IMR-90 (cell line): ENCODE measurements around the gene MSN. TPM values are rescaled to one million over a fixed set of nuclear protein-coding genes. Genes with fewer than 3 reads are reported as not detected.

ENCODE experiments used
- ATAC-seq: fragments of 200-7000 bp; cut with Tn5 transposase; 2 replicates; pipeline ENCODE4 v1.9.1; 2020; ENCODE audit warnings: low read depth, mild to moderate bottlenecking, moderate library complexity
- BruUV-seq: library from RNA; stranded (reverse); fragments of 400-500 nt; replicated peaks from 2 replicates; lab custom pipeline; 2021; lab: Mats Ljungman, UMichigan
- CTCF ChIA-PET: fragments of 300-600 bp; formaldehyde crosslinking; extraction: SDS; loops from one replicate; lab custom pipeline; 2021; ENCODE audit warnings: antibody characterized with exemption; lab: Yijun Ruan, JAX
- POLR2A ChIA-PET: fragments of 300-600 bp; sonication (Branson Sonifier 250); formaldehyde crosslinking; loops from one replicate; lab custom pipeline; 2022; ENCODE audit warnings: antibody characterized with exemption; ENCODE audit not compliant: unreplicated experiment; lab: Charles Lee
- DNase-seq: peaks from one replicate; pipeline ENCODE4 v3.0.0; 2013
- H2AFZ ChIP-seq: replicated peaks from 2 replicates; pipeline ENCODE3; 2013; ENCODE audit warnings: low read length, mild to moderate bottlenecking; ENCODE audit not compliant: poor library complexity
- H2AK5ac ChIP-seq: 2 replicates; pipeline ENCODE4 v1.6.1; 2013; ENCODE audit warnings: low read depth, low read length, inconsistent platforms
- H2AK9ac ChIP-seq: replicated peaks from 2 replicates; pipeline ENCODE3; 2013; ENCODE audit warnings: mild to moderate bottlenecking, low read depth, low read length, moderate library complexity; ENCODE audit not compliant: poor library complexity
- H2BK120ac ChIP-seq: 2 replicates; pipeline ENCODE4 v1.6.1; 2013; ENCODE audit warnings: low read depth, low read length, inconsistent platforms
- H2BK15ac ChIP-seq: 3 replicates; pipeline ENCODE4 v1.6.1; 2013; ENCODE audit warnings: low read depth, low read length, inconsistent platforms
- H2BK20ac ChIP-seq: 2 replicates; pipeline ENCODE4 v1.6.1; 2013; ENCODE audit warnings: low read depth, mild to moderate bottlenecking, inconsistent platforms, low read length, moderate library complexity
- H2BK5ac ChIP-seq: 2 replicates; pipeline ENCODE4 v1.6.1; 2013; ENCODE audit warnings: mild to moderate bottlenecking, low read depth, low read length, inconsistent platforms; ENCODE audit not compliant: poor library complexity, severe bottlenecking
- H3K14ac ChIP-seq: replicated peaks from 2 replicates; pipeline ENCODE4 v1.6.1; 2013; ENCODE audit warnings: low read depth, low read length, inconsistent platforms
- H3K18ac ChIP-seq: 2 replicates; pipeline ENCODE4 v1.6.1; 2013; ENCODE audit warnings: low read depth, low read length, control low read depth
- H3K23ac ChIP-seq: 2 replicates; pipeline ENCODE4 v1.6.1; 2013; ENCODE audit warnings: low read depth, low read length, inconsistent platforms
- H3K27ac ChIP-seq: 2 replicates; pipeline ENCODE4 v1.5.1; 2013; ENCODE audit warnings: mild to moderate bottlenecking, control low read depth, low read length; ENCODE audit not compliant: insufficient read depth
- H3K27me3 ChIP-seq: 2 replicates; pipeline ENCODE4 v1.6.1; 2013; ENCODE audit warnings: low read length; ENCODE audit not compliant: control insufficient read depth, insufficient read depth
- H3K36me3 ChIP-seq: 2 replicates; pipeline ENCODE4 v1.6.1; 2013; ENCODE audit warnings: low read length, mixed read lengths; ENCODE audit not compliant: control insufficient read depth, insufficient read depth
- H3K4ac ChIP-seq: 2 replicates; pipeline ENCODE4 v1.6.1; 2013; ENCODE audit warnings: low read depth, low read length, inconsistent platforms
- H3K4me1 ChIP-seq: 2 replicates; pipeline ENCODE4 v1.6.1; 2013; ENCODE audit warnings: low read length, mixed read lengths; ENCODE audit not compliant: control insufficient read depth, insufficient read depth
- H3K4me2 ChIP-seq: 2 replicates; pipeline ENCODE4 v1.6.1; 2013; ENCODE audit warnings: low read depth, mild to moderate bottlenecking, control low read depth, low read length, moderate library complexity
- H3K4me3 ChIP-seq: 2 replicates; pipeline ENCODE4 v1.5.1; 2013; ENCODE audit warnings: low read depth, mild to moderate bottlenecking, control low read depth, low read length, moderate library complexity; ENCODE audit not compliant: insufficient read depth
- H3K56ac ChIP-seq: 2 replicates; pipeline ENCODE4 v1.6.1; 2013; ENCODE audit warnings: low read length, inconsistent platforms; ENCODE audit not compliant: insufficient read depth; ENCODE audit errors: extremely low read depth
- H3K79me1 ChIP-seq, 2 experiments: 2 replicates each; pipeline ENCODE4 v1.6.1; 2013; ENCODE audit warnings: low read length in 2 of 2, inconsistent platforms in 1 of 2, low read depth in 1 of 2
- H3K9ac ChIP-seq: 2 replicates; pipeline ENCODE4 v1.6.1; 2013; ENCODE audit warnings: low read depth, low read length, control low read depth
- H3K9me1 ChIP-seq: 2 replicates; pipeline ENCODE4 v1.6.1; 2013; ENCODE audit warnings: low read length, inconsistent platforms; ENCODE audit not compliant: insufficient read depth
- H3K9me3 ChIP-seq: 2 replicates; pipeline ENCODE4 v1.6.1; 2013; ENCODE audit warnings: low read length; ENCODE audit not compliant: control insufficient read depth, insufficient read depth
- H4K20me1 ChIP-seq: 2 replicates; pipeline ENCODE4 v1.6.1; 2013; ENCODE audit warnings: low read length, inconsistent platforms; ENCODE audit not compliant: insufficient read depth
- H4K5ac ChIP-seq: 2 replicates; pipeline ENCODE4 v1.6.1; 2013; ENCODE audit warnings: mild to moderate bottlenecking, low read depth, low read length, control low read depth
- H4K8ac ChIP-seq, 2 experiments: 2 replicates each; pipeline ENCODE4 v1.6.1; 2013; ENCODE audit warnings: low read depth in 2 of 2, low read length in 2 of 2, control low read depth in 1 of 2, inconsistent platforms in 1 of 2
- H4K91ac ChIP-seq: 2 replicates; pipeline ENCODE4 v1.6.1; 2013; ENCODE audit warnings: low read depth, low read length, inconsistent platforms; ENCODE audit not compliant: insufficient read depth
- BHLHE40 ChIP-seq: fragments of 150-350 bp; IDR thresholded peaks from 2 replicates; pipeline ENCODE4 v1.6.1; 2016; ENCODE audit warnings: mild to moderate bottlenecking, low read depth, low read length
- CEBPB ChIP-seq: IDR thresholded peaks from 2 replicates; pipeline ENCODE4 v1.6.1; 2012; ENCODE audit warnings: low read depth, low read length, improper control_type of control experiment
- FOS ChIP-seq: fragments of 150-350 bp; IDR thresholded peaks from 2 replicates; pipeline ENCODE4 v1.6.1; 2016; ENCODE audit warnings: low read depth, low read length
- MAFK ChIP-seq: IDR thresholded peaks from 2 replicates; pipeline ENCODE4 v1.6.1; 2012; ENCODE audit warnings: low read depth, low read length, improper control_type of control experiment
- MAZ ChIP-seq: IDR thresholded peaks from 2 replicates; pipeline ENCODE4 v1.6.1; 2012; ENCODE audit warnings: low read depth, mild to moderate bottlenecking, low read length, improper control_type of control experiment, moderate library complexity, borderline replicate concordance
- NFE2L2 ChIP-seq: fragments of 150-350 bp; IDR thresholded peaks from 2 replicates; pipeline ENCODE4 v1.6.1; 2016; ENCODE audit warnings: low read depth, mild to moderate bottlenecking, low read length
- POLR2A ChIP-seq: IDR thresholded peaks from 2 replicates; pipeline ENCODE4 v1.6.1; 2012; ENCODE audit warnings: mild to moderate bottlenecking, low read depth, low read length
- RCOR1 ChIP-seq: IDR thresholded peaks from 2 replicates; pipeline ENCODE4 v1.6.1; 2012; ENCODE audit warnings: mild to moderate bottlenecking, low read length, improper control_type of control experiment; ENCODE audit not compliant: insufficient replicate concordance
- RFX5 ChIP-seq: IDR thresholded peaks from 2 replicates; pipeline ENCODE4 v1.8.0; 2012; ENCODE audit warnings: low read depth, mild to moderate bottlenecking, low read length, moderate library complexity
- WGBS, 2 experiments: methylation state at CpG; one replicate each; pipeline versions ENCODE4 v1.1.5 to v1.1.7; 2013; ENCODE audit warnings: missing lambda C conversion rate in 2 of 2; ENCODE audit not compliant: insufficient read length in 1 of 2; ENCODE audit errors: extremely low coverage in 2 of 2; 5-methylcytosine and 5-hydroxymethylcytosine counted together
- dilution Hi-C: fragments of 300-500 bp; cut with HindIII; formaldehyde crosslinking; loops from one replicate; pipeline ENCODE4 v1.14.3; 2018; ENCODE audit warnings: low sequenced_read_pairs; ENCODE audit not compliant: unreplicated experiment
- in situ Hi-C: fragments of 300-500 bp; cut with MboI; formaldehyde crosslinking; loops from 3 replicates; pipeline ENCODE4 v1.14.3; 2019; ENCODE audit warnings: low sequenced_read_pairs, inconsistent platforms, mixed read lengths
- intact Hi-C: fragments of 100-400 bp; cut with micrococcal nuclease; formaldehyde crosslinking; loops from 2 replicates; pipeline ENCODE4 v1.10.0; 2022
- polyA plus RNA-seq, 3 experiments: library from polyadenylated mRNA; depleted of rRNA; stranded (reverse); fragments of >200 nt; gene quantifications; 2 replicates each; pipeline ENCODE4 v1.2.3, GENCODE V29; 2012; ENCODE audit warnings: low replicate concordance in 1 of 3
- total RNA-seq: library from RNA; depleted of rRNA; stranded (reverse); fragments of >200 nt; gene quantifications from 2 replicates; pipeline ENCODE4 v1.2.3, GENCODE V29; 2012
- TF ChIP-seq, protein P1 (sequence below): fragments of 150-350 bp; IDR thresholded peaks from 2 replicates; pipeline ENCODE4 v1.6.1; 2017; ENCODE audit warnings: mild to moderate bottlenecking, antibody characterized with exemption, low read length, low read depth
- TF ChIP-seq, protein P2 (sequence below): fragments of 150-350 bp; IDR thresholded peaks from 2 replicates; pipeline ENCODE4 v1.6.1; 2016; ENCODE audit warnings: low read depth, mild to moderate bottlenecking, low read length, moderate library complexity, borderline replicate concordance
- TF ChIP-seq, protein P3 (sequence below): conservative IDR thresholded peaks from 2 replicates; pipeline ENCODE4 v1.5.1; 2012; ENCODE audit warnings: mild to moderate bottlenecking, low read depth, low read length, improper control_type of control experiment

The MSN gene
- total and polyA plus RNA-seq, 2 of the 4 experiments (the other 2 are of a cell fraction): 422 to 619 TPM

DNA sequence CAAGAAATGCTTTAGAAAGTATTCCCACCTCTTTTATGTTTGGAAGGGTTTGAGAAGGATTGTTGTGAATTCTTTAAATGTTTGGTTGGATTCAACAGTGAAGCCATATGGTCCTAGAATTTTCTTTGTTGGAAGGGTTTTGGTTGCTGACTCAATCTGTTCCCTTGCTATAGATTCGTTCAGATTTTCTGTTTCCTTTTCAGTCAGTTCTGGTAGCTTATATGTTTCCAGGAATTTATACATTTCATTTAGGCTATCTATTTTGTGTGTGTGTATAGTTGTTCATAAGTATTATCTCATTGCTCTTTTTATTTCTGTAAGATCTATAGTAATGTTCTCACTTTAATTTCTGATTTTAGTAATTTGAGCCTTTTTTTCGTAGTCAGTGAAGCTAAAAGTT, 114.4 kb downstream of the MSN start:
- no peak overlapping the region for H3K4me2 ChIP-seq
- no peak overlapping the region for H4K5ac ChIP-seq
- H3K9me3 ChIP-seq: no peaks in the 10 kb centered on the region
- H3K4me3 ChIP-seq: no peak overlapping the region
- intact Hi-C loops: no loop called here
- no CpG with 5 or more reads among the region's 2 CpGs for WGBS, 2 experiments
- H3K56ac ChIP-seq: no peak overlapping the region
- TF ChIP-seq, protein P1, sequence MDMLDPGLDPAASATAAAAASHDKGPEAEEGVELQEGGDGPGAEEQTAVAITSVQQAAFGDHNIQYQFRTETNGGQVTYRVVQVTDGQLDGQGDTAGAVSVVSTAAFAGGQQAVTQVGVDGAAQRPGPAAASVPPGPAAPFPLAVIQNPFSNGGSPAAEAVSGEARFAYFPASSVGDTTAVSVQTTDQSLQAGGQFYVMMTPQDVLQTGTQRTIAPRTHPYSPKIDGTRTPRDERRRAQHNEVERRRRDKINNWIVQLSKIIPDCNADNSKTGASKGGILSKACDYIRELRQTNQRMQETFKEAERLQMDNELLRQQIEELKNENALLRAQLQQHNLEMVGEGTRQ: no peak
- TF ChIP-seq CEBPB: no peak
- no peak for TF ChIP-seq RCOR1
- no peak for TF ChIP-seq POLR2A
- TF ChIP-seq NFE2L2: no peak
- no peak for TF ChIP-seq FOS
- no peak for TF ChIP-seq BHLHE40
- no peak for TF ChIP-seq MAZ
- TF ChIP-seq, protein P2, sequence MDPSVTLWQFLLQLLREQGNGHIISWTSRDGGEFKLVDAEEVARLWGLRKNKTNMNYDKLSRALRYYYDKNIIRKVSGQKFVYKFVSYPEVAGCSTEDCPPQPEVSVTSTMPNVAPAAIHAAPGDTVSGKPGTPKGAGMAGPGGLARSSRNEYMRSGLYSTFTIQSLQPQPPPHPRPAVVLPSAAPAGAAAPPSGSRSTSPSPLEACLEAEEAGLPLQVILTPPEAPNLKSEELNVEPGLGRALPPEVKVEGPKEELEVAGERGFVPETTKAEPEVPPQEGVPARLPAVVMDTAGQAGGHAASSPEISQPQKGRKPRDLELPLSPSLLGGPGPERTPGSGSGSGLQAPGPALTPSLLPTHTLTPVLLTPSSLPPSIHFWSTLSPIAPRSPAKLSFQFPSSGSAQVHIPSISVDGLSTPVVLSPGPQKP: no peak
- TF ChIP-seq MAFK: no peak
- no peak for TF ChIP-seq RFX5
- TF ChIP-seq, protein P3, sequence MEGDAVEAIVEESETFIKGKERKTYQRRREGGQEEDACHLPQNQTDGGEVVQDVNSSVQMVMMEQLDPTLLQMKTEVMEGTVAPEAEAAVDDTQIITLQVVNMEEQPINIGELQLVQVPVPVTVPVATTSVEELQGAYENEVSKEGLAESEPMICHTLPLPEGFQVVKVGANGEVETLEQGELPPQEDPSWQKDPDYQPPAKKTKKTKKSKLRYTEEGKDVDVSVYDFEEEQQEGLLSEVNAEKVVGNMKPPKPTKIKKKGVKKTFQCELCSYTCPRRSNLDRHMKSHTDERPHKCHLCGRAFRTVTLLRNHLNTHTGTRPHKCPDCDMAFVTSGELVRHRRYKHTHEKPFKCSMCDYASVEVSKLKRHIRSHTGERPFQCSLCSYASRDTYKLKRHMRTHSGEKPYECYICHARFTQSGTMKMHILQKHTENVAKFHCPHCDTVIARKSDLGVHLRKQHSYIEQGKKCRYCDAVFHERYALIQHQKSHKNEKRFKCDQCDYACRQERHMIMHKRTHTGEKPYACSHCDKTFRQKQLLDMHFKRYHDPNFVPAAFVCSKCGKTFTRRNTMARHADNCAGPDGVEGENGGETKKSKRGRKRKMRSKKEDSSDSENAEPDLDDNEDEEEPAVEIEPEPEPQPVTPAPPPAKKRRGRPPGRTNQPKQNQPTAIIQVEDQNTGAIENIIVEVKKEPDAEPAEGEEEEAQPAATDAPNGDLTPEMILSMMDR: no peak
- H2AFZ ChIP-seq: no peak overlapping the region
- DNase-seq (no peak), ATAC-seq (no peak)
- H3K4me1 ChIP-seq: no peaks in the 10 kb centered on the region
- H2BK15ac ChIP-seq: no peak overlapping the region
- H2AK5ac ChIP-seq: no peak overlapping the region
- no peak overlapping the region for H3K9ac ChIP-seq
- no peak overlapping the region for H2AK9ac ChIP-seq
- H2BK5ac ChIP-seq: no peak overlapping the region
- H3K4ac ChIP-seq: no peak overlapping the region
- H3K27me3 ChIP-seq: no peaks in the 10 kb centered on the region; the same call in none of the 2 replicates
- H4K91ac ChIP-seq: no peak overlapping the region
- H3K27ac ChIP-seq: no peak overlapping the region
- BruUV-seq: no TSS peak
- no peaks in the 10 kb centered on the region for H4K20me1 ChIP-seq
- CTCF ChIA-PET: no interaction called here
- H3K36me3 ChIP-seq: no peaks in the 10 kb centered on the region
- no peaks in the 10 kb centered on the region for H3K9me1 ChIP-seq
- no peaks in the 10 kb centered on the region for H3K79me1 ChIP-seq
- H3K23ac ChIP-seq: no peak overlapping the region
- H2BK20ac ChIP-seq: no peak overlapping the region
- no peak overlapping the region for H3K14ac ChIP-seq
- dilution Hi-C loops: no loop called here
- H3K18ac ChIP-seq: no peak overlapping the region
- no peak overlapping the region for H2BK120ac ChIP-seq
- POLR2A ChIA-PET: no interaction called here
- H4K8ac ChIP-seq: no peak overlapping the region
- in situ Hi-C loops: no loop called here
